H9 (cell line): ENCODE measurements around the gene SLC22A17. TPM values are rescaled to one million over a fixed set of nuclear protein-coding genes. Genes with fewer than 3 reads are reported as not detected.

Experiments
- DNase-seq: peaks from one replicate; pipeline ENCODE4 v3.0.0-alpha.2; 2017
- H2AFZ ChIP-seq: one replicate; pipeline ENCODE4 v1.6.1; 2013; ENCODE audit warnings: mild to moderate bottlenecking, low read length, control low read depth, moderate library complexity
- H2AK5ac ChIP-seq: 2 replicates; pipeline ENCODE4 v1.6.1; 2013; ENCODE audit warnings: low read length, control low read depth, mixed read lengths; ENCODE audit not compliant: insufficient read length
- H2BK120ac ChIP-seq: one replicate; pipeline ENCODE4 v1.6.1; 2013; ENCODE audit warnings: low read depth, mild to moderate bottlenecking, low read length, control low read depth, inconsistent platforms; ENCODE audit not compliant: poor library complexity, severe bottlenecking
- H2BK12ac ChIP-seq: 2 replicates; pipeline ENCODE4 v1.6.1; 2013; ENCODE audit warnings: low read length, control low read depth, mixed read lengths, low read depth; ENCODE audit not compliant: insufficient read length
- H2BK15ac ChIP-seq: 2 replicates; pipeline ENCODE4 v1.6.1; 2013; ENCODE audit warnings: low read depth, low read length, control low read depth
- H2BK20ac ChIP-seq: one replicate; pipeline ENCODE4 v1.6.1; 2013; ENCODE audit warnings: low read depth, mild to moderate bottlenecking, low read length, control low read depth, inconsistent platforms; ENCODE audit not compliant: poor library complexity, severe bottlenecking
- H2BK5ac ChIP-seq: 2 replicates; pipeline ENCODE4 v1.6.1; 2013; ENCODE audit warnings: low read length, control low read depth, mixed read lengths; ENCODE audit not compliant: insufficient read length
- H3K14ac ChIP-seq: 2 replicates; pipeline ENCODE4 v1.6.1; 2013; ENCODE audit warnings: low read length, control low read depth; ENCODE audit not compliant: insufficient read depth
- H3K18ac ChIP-seq: 2 replicates; pipeline ENCODE4 v1.6.1; 2013; ENCODE audit warnings: low read depth, mild to moderate bottlenecking, mixed read lengths, low read length, control low read depth; ENCODE audit not compliant: insufficient read length
- H3K23ac ChIP-seq: 2 replicates; pipeline ENCODE4 v1.6.1; 2013; ENCODE audit warnings: low read length, control low read depth, mixed read lengths, low read depth; ENCODE audit not compliant: insufficient read length
- H3K23me2 ChIP-seq: 2 replicates; pipeline ENCODE4 v1.6.1; 2013; ENCODE audit warnings: low read depth, mild to moderate bottlenecking, mixed read lengths, low read length, control low read depth; ENCODE audit not compliant: insufficient read length, poor library complexity, severe bottlenecking
- H3K27ac ChIP-seq: 2 replicates; pipeline ENCODE4 v1.5.1; 2013; ENCODE audit warnings: low read length, control low read depth, mixed read lengths, low read depth; ENCODE audit not compliant: insufficient read length
- H3K27me3 ChIP-seq: 2 replicates; pipeline ENCODE4 v1.6.1; 2013; ENCODE audit warnings: low read length, control low read depth, inconsistent platforms; ENCODE audit not compliant: insufficient read depth
- H3K4ac ChIP-seq: 2 replicates; pipeline ENCODE4 v1.6.1; 2013; ENCODE audit warnings: low read depth, mild to moderate bottlenecking, control low read depth, inconsistent platforms, low read length, moderate library complexity
- H3K4me1 ChIP-seq: 2 replicates; pipeline ENCODE4 v1.6.1; 2013; ENCODE audit warnings: low read length, control low read depth, inconsistent platforms; ENCODE audit not compliant: insufficient read depth
- H3K4me2 ChIP-seq: 2 replicates; pipeline ENCODE4 v1.6.1; 2013; ENCODE audit warnings: low read length, control low read depth, mixed read lengths; ENCODE audit not compliant: insufficient read length, insufficient read depth
- H3K56ac ChIP-seq: 2 replicates; pipeline ENCODE4 v1.6.1; 2013; ENCODE audit warnings: low read depth, mild to moderate bottlenecking, mixed read lengths, low read length, control low read depth; ENCODE audit not compliant: insufficient read length
- H3K79me1 ChIP-seq: 2 replicates; pipeline ENCODE4 v1.6.1; 2013; ENCODE audit warnings: low read depth, mild to moderate bottlenecking, moderate library complexity, low read length, control low read depth, inconsistent platforms; ENCODE audit not compliant: insufficient read depth, poor library complexity, severe bottlenecking
- H3K79me2 ChIP-seq: 2 replicates; pipeline ENCODE4 v1.6.1; 2013; ENCODE audit warnings: low read length, control low read depth, inconsistent platforms; ENCODE audit not compliant: insufficient read depth
- H3K9ac ChIP-seq: 2 replicates; pipeline ENCODE4 v1.6.1; 2013; ENCODE audit warnings: low read length, control low read depth, mixed read lengths; ENCODE audit not compliant: insufficient read length; ENCODE audit errors: extremely low read depth
- H3K9me3 ChIP-seq: one replicate; pipeline ENCODE4 v1.6.1; 2013; ENCODE audit warnings: low read depth, low read length, inconsistent platforms; ENCODE audit not compliant: control insufficient read depth
- H3T11ph ChIP-seq: one replicate; pipeline ENCODE4 v1.6.1; 2013; ENCODE audit warnings: mild to moderate bottlenecking, low read length, control low read depth, inconsistent platforms
- H4K20me1 ChIP-seq: one replicate; pipeline ENCODE4 v1.6.1; 2013; ENCODE audit not compliant: control insufficient read depth, insufficient read length, insufficient read depth
- H4K5ac ChIP-seq: 2 replicates; pipeline ENCODE4 v1.6.1; 2013; ENCODE audit warnings: low read depth, mild to moderate bottlenecking, mixed read lengths, low read length, control low read depth; ENCODE audit not compliant: insufficient read length
- H4K8ac ChIP-seq: replicated peaks from 2 replicates; pipeline ENCODE4 v1.6.1; 2013; ENCODE audit warnings: low read length, control low read depth, mixed read lengths, low read depth; ENCODE audit not compliant: insufficient read length
- H4K91ac ChIP-seq: 2 replicates; pipeline ENCODE4 v1.6.1; 2013; ENCODE audit warnings: low read depth, mild to moderate bottlenecking, moderate library complexity, mixed read lengths, low read length, control low read depth; ENCODE audit not compliant: insufficient read length
- H3K27ac Mint-ChIP-seq, 3 experiments: 2 replicates in 2 of 3; 3 replicates in 1 of 3; pipeline ENCODE4 v1.8.0; 2020 to 2021; ENCODE audit warnings: mixed read lengths in 3 of 3, mild to moderate bottlenecking in 1 of 3, moderate library complexity in 1 of 3
- H3K27me3 Mint-ChIP-seq: 2 replicates; pipeline ENCODE4 v1.8.0; 2021; ENCODE audit warnings: low read depth, mild to moderate bottlenecking, moderate library complexity, mixed read lengths
- H3K36me3 Mint-ChIP-seq, 3 experiments: 2 replicates in 2 of 3; 3 replicates in 1 of 3; pipeline ENCODE4 v1.8.0; 2020 to 2021; ENCODE audit warnings: low read depth in 3 of 3, mixed read lengths in 3 of 3; ENCODE audit not compliant: insufficient read depth in 1 of 3
- H3K4me1 Mint-ChIP-seq, 2 experiments: 2 replicates each; pipeline ENCODE4 v1.8.0; 2020; ENCODE audit warnings: mixed read lengths in 2 of 2
- H3K4me3 Mint-ChIP-seq, 2 experiments: 2 replicates in 1 of 2; 3 replicates in 1 of 2; pipeline ENCODE4 v1.8.0; 2020 to 2021; ENCODE audit warnings: mild to moderate bottlenecking in 2 of 2, mixed read lengths in 2 of 2, moderate library complexity in 1 of 2
- H3K9me3 Mint-ChIP-seq, 2 experiments: 2 replicates in 1 of 2; 3 replicates in 1 of 2; pipeline ENCODE4 v1.8.0; 2020; ENCODE audit warnings: mild to moderate bottlenecking in 2 of 2, mixed read lengths in 2 of 2, moderate library complexity in 1 of 2
- CTCF ChIP-seq: fragments of 200-600 bp; sonication (generic); conservative IDR thresholded peaks from 3 replicates; pipeline ENCODE4 v1.8.0; 2021; ENCODE audit warnings: antibody characterized with exemption, mild to moderate bottlenecking
- WGBS: extraction: QIAGEN DNeasy Blood & Tissue Kit; methylation state at CpG from one replicate; pipeline ENCODE4 v1.1.7; 2013; ENCODE audit warnings: missing lambda C conversion rate, low lambda C conversion rate, mixed read lengths; ENCODE audit not compliant: insufficient read length; ENCODE audit errors: extremely low coverage; 5-methylcytosine and 5-hydroxymethylcytosine counted together
- total RNA-seq: library from RNA; stranded (reverse); gene quantifications from 2 replicates; pipeline ENCODE4 v1.2.1, GENCODE V29; 2021

SLC22A17 gene
- total RNA-seq, 1 experiment from 2014 or later = 33.0 TPM

GRCh38 chr14:23307687-23308644 lies 44.7 kb downstream of the SLC22A17 start:
- Mint-ChIP-seq H3K4me1 (peaks cover 18 to 23% of the 10 kb centered on the region in 2 experiments), H3K9me3 (no peaks in the 10 kb centered on the region), H3K4me3 (peak overlapping the region; percentile 90 to 91), H3K27me3 (peaks cover 12% of the 10 kb centered on the region), H3K27ac (peak overlapping the region in 1 of 3 experiments; percentile 76; a peak in 2 of 7 replicates), H3K36me3 (peaks cover 25 to 26% (median 25%) of the 10 kb centered on the region in 3 experiments)
- no peak overlapping the region for H4K8ac ChIP-seq
- no peaks in the 10 kb centered on the region for H4K20me1 ChIP-seq
- H2BK5ac ChIP-seq = no peak overlapping the region
- H2AFZ ChIP-seq = no peak overlapping the region
- H3K56ac ChIP-seq = no peak overlapping the region
- H2BK15ac ChIP-seq = no peak overlapping the region
- H3K9me3 ChIP-seq = no peaks in the 10 kb centered on the region
- no peak overlapping the region for H3K4ac ChIP-seq
- H3K4me1 ChIP-seq = no peaks in the 10 kb centered on the region; the same call in 1 of the 2 replicates
- H3K27ac ChIP-seq = no peak overlapping the region
- no peak overlapping the region for H2BK20ac ChIP-seq
- H3K18ac ChIP-seq = no peak overlapping the region
- no CpG with 5 or more reads among the region's 22 CpGs for WGBS
- DNase-seq = no peak
- no peak overlapping the region for H3T11ph ChIP-seq
- H3K14ac ChIP-seq = no peak overlapping the region
- H3K23ac ChIP-seq = no peak overlapping the region
- no peak overlapping the region for H2BK12ac ChIP-seq
- H2AK5ac ChIP-seq = no peak overlapping the region
- no peak for TF ChIP-seq CTCF
- no peak overlapping the region for H3K9ac ChIP-seq
- H3K23me2 ChIP-seq = peaks cover 9% of the 10 kb centered on the region
- no peak overlapping the region for H4K91ac ChIP-seq
- peaks cover 6% of the 10 kb centered on the region for H3K79me1 ChIP-seq
- H4K5ac ChIP-seq = no peak overlapping the region
- H2BK120ac ChIP-seq = no peak overlapping the region
- H3K4me2 ChIP-seq = peak overlapping the region; percentile 90
- H3K79me2 ChIP-seq = no peaks in the 10 kb centered on the region
- H3K27me3 ChIP-seq = no peaks in the 10 kb centered on the region; the same call in 1 of the 2 replicates
